ENCODE results near the gene ZNF768.

DNA sequence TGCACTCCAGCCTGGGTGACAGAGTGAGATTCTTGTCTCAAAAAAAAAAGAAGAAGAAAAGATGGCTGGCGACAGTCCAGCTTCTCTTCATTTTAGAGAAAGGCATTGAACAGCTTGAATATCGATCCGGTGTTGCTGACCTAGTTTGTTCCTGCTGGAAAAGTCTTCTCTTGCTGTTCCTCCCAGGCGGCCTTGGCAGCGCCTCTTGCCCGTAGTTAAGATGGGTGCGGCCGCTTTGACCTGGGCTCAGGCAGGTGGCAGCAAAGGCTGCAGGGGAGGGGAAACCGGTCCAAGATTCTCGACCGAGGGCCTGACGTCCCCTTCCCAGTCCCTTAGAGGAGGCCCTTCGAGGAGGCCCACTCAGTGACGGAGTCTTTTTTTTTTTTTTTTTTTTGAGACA, 35.7 kb upstream of the ZNF768 start:
- TF ChIP-seq, protein P1, sequence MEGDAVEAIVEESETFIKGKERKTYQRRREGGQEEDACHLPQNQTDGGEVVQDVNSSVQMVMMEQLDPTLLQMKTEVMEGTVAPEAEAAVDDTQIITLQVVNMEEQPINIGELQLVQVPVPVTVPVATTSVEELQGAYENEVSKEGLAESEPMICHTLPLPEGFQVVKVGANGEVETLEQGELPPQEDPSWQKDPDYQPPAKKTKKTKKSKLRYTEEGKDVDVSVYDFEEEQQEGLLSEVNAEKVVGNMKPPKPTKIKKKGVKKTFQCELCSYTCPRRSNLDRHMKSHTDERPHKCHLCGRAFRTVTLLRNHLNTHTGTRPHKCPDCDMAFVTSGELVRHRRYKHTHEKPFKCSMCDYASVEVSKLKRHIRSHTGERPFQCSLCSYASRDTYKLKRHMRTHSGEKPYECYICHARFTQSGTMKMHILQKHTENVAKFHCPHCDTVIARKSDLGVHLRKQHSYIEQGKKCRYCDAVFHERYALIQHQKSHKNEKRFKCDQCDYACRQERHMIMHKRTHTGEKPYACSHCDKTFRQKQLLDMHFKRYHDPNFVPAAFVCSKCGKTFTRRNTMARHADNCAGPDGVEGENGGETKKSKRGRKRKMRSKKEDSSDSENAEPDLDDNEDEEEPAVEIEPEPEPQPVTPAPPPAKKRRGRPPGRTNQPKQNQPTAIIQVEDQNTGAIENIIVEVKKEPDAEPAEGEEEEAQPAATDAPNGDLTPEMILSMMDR (conservative IDR thresholded peaks at IDR 0.05), result no peak
- TF ChIP-seq EZH2 (IDR thresholded peaks at IDR 0.05; ENCODE audit: low read depth), result no peak
